Thymus (tissue), 11 donors: Measurements from ENCODE around the gene ZNF747. TPM values are rescaled to one million over a fixed set of nuclear protein-coding genes. Genes with fewer than 3 reads are reported as not detected.

Experiments used
- DNase-seq, 9 donors: peaks; one replicate each; pipeline ENCODE4 v3.0.0-alpha.2; 2013; ENCODE audit warnings: low spot score in 9 of 9, low read depth in 6 of 9, missing footprints in 1 of 9
- H3K27ac ChIP-seq, 2 donors: one replicate each; pipeline ENCODE4 v1.5.1; 2013; ENCODE audit warnings: control low read depth in 1 of 2, low read depth in 1 of 2, low read length in 1 of 2, mild to moderate bottlenecking in 1 of 2, moderate library complexity in 1 of 2
- H3K27me3 ChIP-seq, 2 donors: one replicate each; pipeline ENCODE4 v1.5.1; 2013; ENCODE audit warnings: low read length in 1 of 2; ENCODE audit not compliant: control insufficient read depth in 2 of 2, insufficient read depth in 1 of 2
- H3K36me3 ChIP-seq, 2 donors: one replicate each; pipeline ENCODE4 v1.5.1; 2013; ENCODE audit warnings: low read length in 1 of 2, mild to moderate bottlenecking in 1 of 2, moderate library complexity in 1 of 2; ENCODE audit not compliant: control insufficient read depth in 2 of 2, insufficient read depth in 2 of 2
- H3K4me1 ChIP-seq, 2 donors: one replicate each; pipeline ENCODE4 v1.5.1; 2013; ENCODE audit warnings: low read length in 2 of 2; ENCODE audit not compliant: control insufficient read depth in 2 of 2, insufficient read depth in 2 of 2
- H3K4me3 ChIP-seq, 2 donors: one replicate each; pipeline ENCODE4 v1.5.1; 2013; ENCODE audit warnings: low read length in 2 of 2, control low read depth in 1 of 2, mild to moderate bottlenecking in 1 of 2
- H3K9me3 ChIP-seq, 2 donors: one replicate each; pipeline ENCODE4 v1.5.1; 2013; ENCODE audit warnings: low read length in 1 of 2, mild to moderate bottlenecking in 1 of 2; ENCODE audit not compliant: control insufficient read depth in 2 of 2, insufficient read depth in 1 of 2
- WGBS: extraction: QIAGEN DNeasy Blood & Tissue Kit; methylation state at CpG from one replicate; pipeline ENCODE4 v1.1.7; 2013; 5-methylcytosine and 5-hydroxymethylcytosine counted together
- polyA plus RNA-seq: library from polyadenylated mRNA; stranded (reverse); fragments of 200-250 nt; gene quantifications from one replicate; pipeline ENCODE4 v1.2.3, GENCODE V29; 2013
- total RNA-seq: library from RNA; stranded (reverse); fragments of 120-200 nt; gene quantifications from one replicate; pipeline ENCODE4 v1.2.4, GENCODE V29; 2013
- donor health status: healthy.

Gene ZNF747
- total and polyA plus RNA-seq, 2 donors, result 7.3 to 9.8 TPM

- peaks cover 15 to 19% of the 10 kb centered on the region in 2 donors for H3K36me3 ChIP-seq
- peaks cover 12 to 35% of the 10 kb centered on the region in 2 donors for H3K4me1 ChIP-seq
- peaks cover 0 to 5% of the 10 kb centered on the region in 2 donors for H3K9me3 ChIP-seq
- no peak for DNase-seq
- H3K27ac ChIP-seq, result peak overlapping the region in 1 of 2 donors; percentile 27
- WGBS, result 93% methylated on average over 6 of the region's 6 CpGs
- no peak overlapping the region for H3K4me3 ChIP-seq
- peaks cover 0 to 9% of the 10 kb centered on the region in 2 donors for H3K27me3 ChIP-seq
These were observed 25.0 kb upstream of the ZNF747 start for GRCh38 chr16:30559690-30560089.

- peak overlapping the region; percentile 73 to 86 for H3K4me3 ChIP-seq
- H3K9me3 ChIP-seq, result peaks cover 0 to 5% of the 10 kb centered on the region in 2 donors
- WGBS, result 95% methylated on average over 21 of the region's 21 CpGs
- peaks cover 0 to 9% of the 10 kb centered on the region in 2 donors for H3K27me3 ChIP-seq
- H3K27ac ChIP-seq, result peak overlapping the region; percentile 92 to 97
- H3K4me1 ChIP-seq, result peaks cover 12 to 35% of the 10 kb centered on the region in 2 donors
- DNase-seq, result no peak
- peaks cover 22 to 27% of the 10 kb centered on the region in 2 donors for H3K36me3 ChIP-seq
These were observed 24.2 kb upstream of the ZNF747 start for GRCh38 chr16:30558789-30559377.

GRCh38 chr16:30557957-30558788 lies 23.5 kb upstream of the ZNF747 start, which contains the start of gene ZNF764:
Gene ZNF764 (minus strand): TSS chr16:30558374. CDS start chr16:30558182, 192 bp downstream.
- peak; percentile 76 to 97 (median 87) for DNase-seq
- H3K4me3 ChIP-seq, result peak within 1 kb of the TSS; percentile 73 to 86
- peaks cover 12 to 39% of the 10 kb centered on the region in 2 donors for H3K4me1 ChIP-seq
- H3K9me3 ChIP-seq, result peaks cover 0 to 5% of the 10 kb centered on the region in 2 donors
- H3K27me3 ChIP-seq, result peaks cover 0 to 9% of the 10 kb centered on the region in 2 donors
- H3K36me3 ChIP-seq, result peaks cover 25 to 33% of the 10 kb centered on the region in 2 donors
- H3K27ac ChIP-seq, result peak within 1 kb of the TSS; percentile 92 to 97
- WGBS, result under 1% methylated on average over 74 of the region's 74 CpGs

GRCh38 chr16:30557707-30557956 lies 23.0 kb upstream of the ZNF747 start:
- H3K9me3 ChIP-seq, result peaks cover 0 to 5% of the 10 kb centered on the region in 2 donors
- peak overlapping the region; percentile 92 to 97 for H3K27ac ChIP-seq
- H3K27me3 ChIP-seq, result peaks cover 0 to 9% of the 10 kb centered on the region in 2 donors
- peak overlapping the region; percentile 73 to 86 for H3K4me3 ChIP-seq
- peaks cover 30 to 38% of the 10 kb centered on the region in 2 donors for H3K36me3 ChIP-seq
- DNase-seq, result no peak
- 3% methylated on average over 17 of the region's 17 CpGs for WGBS
- peaks cover 12 to 44% of the 10 kb centered on the region in 2 donors for H3K4me1 ChIP-seq

- WGBS, result 93% methylated on average over 10 of the region's 10 CpGs
- Histone ChIP-seq H3K9me3 (peaks cover 0 to 8% of the 10 kb centered on the region in 2 donors), H3K4me1 (peaks cover 10 to 52% of the 10 kb centered on the region in 2 donors)
These were observed 21.4 kb upstream of the ZNF747 start for GRCh38 chr16:30556125-30556473.

GRCh38 chr16:30555315-30556124 lies 20.9 kb upstream of the ZNF747 start:
- Histone ChIP-seq H3K9me3 (peaks cover 0 to 8% of the 10 kb centered on the region in 2 donors), H3K4me3 (no peak overlapping the region), H3K36me3 (peaks cover 32 to 41% of the 10 kb centered on the region in 2 donors), H3K27ac (no peak overlapping the region), H3K27me3 (peaks cover 0 to 2% of the 10 kb centered on the region in 2 donors), H3K4me1 (peaks cover 8 to 50% of the 10 kb centered on the region in 2 donors)
- no peak for DNase-seq
- 98% methylated on average over 69 of the region's 69 CpGs for WGBS

More at GRCh38 chr16:30556125-30556473, 21.4 kb upstream of the ZNF747 start:
- no peak for DNase-seq
- Histone ChIP-seq H3K27me3 (peaks cover 0 to 4% of the 10 kb centered on the region in 2 donors), H3K27ac (no peak overlapping the region), H3K4me3 (no peak overlapping the region), H3K36me3 (peaks cover 32 to 41% of the 10 kb centered on the region in 2 donors)

GRCh38 chr16:30554557-30555314 lies 20.1 kb upstream of the ZNF747 start:
- Histone ChIP-seq H3K27ac (no peak overlapping the region), H3K9me3 (peaks cover 0 to 8% of the 10 kb centered on the region in 2 donors), H3K27me3 (no peaks in the 10 kb centered on the region), H3K4me3 (no peak overlapping the region), H3K4me1 (peaks cover 8 to 50% of the 10 kb centered on the region in 2 donors), H3K36me3 (peaks cover 32 to 41% of the 10 kb centered on the region in 2 donors)
- WGBS, result 97% methylated on average over 18 of the region's 18 CpGs
- no peak for DNase-seq

- H3K27me3 ChIP-seq, result no peaks in the 10 kb centered on the region
- no peak overlapping the region for H3K27ac ChIP-seq
- peaks cover 32 to 41% of the 10 kb centered on the region in 2 donors for H3K36me3 ChIP-seq
- 97% methylated on average over 2 of the region's 2 CpGs for WGBS
- H3K4me3 ChIP-seq, result no peak overlapping the region
- no peak for DNase-seq
- peaks cover 0 to 4% of the 10 kb centered on the region in 2 donors for H3K9me3 ChIP-seq
- peaks cover 8 to 44% of the 10 kb centered on the region in 2 donors for H3K4me1 ChIP-seq
These were observed 18.8 kb upstream of the ZNF747 start for GRCh38 chr16:30553393-30553899.
